Epithelial cell of esophagus (primary cell): Measurements from ENCODE around the gene TMEM63A.
A peak's percentile ranks its signal among the peaks of the same experiment; 100 is the strongest.

Source experiments
- DNase-seq: peaks from one replicate; pipeline ENCODE4 v3.0.0; 2010; ENCODE audit warnings: low read depth
- H3K4me3 ChIP-seq: 2 replicates; pipeline ENCODE4 v1.5.1; 2011; ENCODE audit warnings: mild to moderate bottlenecking, low read length, control low read depth
- CTCF ChIP-seq: IDR thresholded peaks from 2 replicates; pipeline ENCODE4 v1.5.1; 2011; ENCODE audit warnings: low read depth, mild to moderate bottlenecking, low read length, control low read depth, inconsistent platforms; ENCODE audit not compliant: insufficient read depth; ENCODE audit errors: missing control alignments

TMEM63A gene

DNA sequence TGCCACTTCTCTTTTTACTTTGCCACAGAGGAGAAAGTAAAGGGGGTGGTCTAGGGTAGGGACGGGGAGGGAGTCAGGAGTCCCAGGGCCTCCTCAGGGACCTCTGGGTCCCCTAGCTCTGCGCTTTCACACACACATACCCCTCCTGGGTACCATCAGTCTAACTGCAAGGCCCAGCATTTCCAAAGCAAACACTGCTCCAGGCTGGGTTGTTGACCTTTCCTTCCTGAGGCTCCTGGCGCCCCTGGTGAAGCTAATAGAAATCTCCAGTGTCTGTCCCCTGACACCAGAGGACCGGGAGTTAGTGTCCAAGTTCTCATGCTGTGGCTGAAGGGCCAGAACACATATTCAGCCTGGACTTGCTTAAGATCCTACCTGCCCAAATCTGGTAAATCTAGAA, 3.9 kb downstream of the TMEM63A start:
- no peak overlapping the region for H3K4me3 ChIP-seq
- no peak for DNase-seq
- no peak for TF ChIP-seq CTCF

- DNase-seq: no peak
- no peak overlapping the region for H3K4me3 ChIP-seq
- peak; percentile 45 for TF ChIP-seq CTCF
These were observed 4.6 kb downstream of the TMEM63A start for GRCh38 chr1:225877580-225877979.

GRCh38 chr1:225876900-225877510, 5.2 kb downstream of the TMEM63A start:
- no peak for DNase-seq
- no peak overlapping the region for H3K4me3 ChIP-seq
- TF ChIP-seq CTCF: no peak

GRCh38 chr1:225875044-225875815, 7.0 kb downstream of the TMEM63A start:
- no peak for TF ChIP-seq CTCF
- H3K4me3 ChIP-seq: no peak overlapping the region
- peak; percentile 87 for DNase-seq

GRCh38 chr1:225874431-225874830, 7.7 kb downstream of the TMEM63A start:
- TF ChIP-seq CTCF: no peak
- no peak for DNase-seq
- H3K4me3 ChIP-seq: no peak overlapping the region

GRCh38 chr1:225873281-225873850, 8.8 kb downstream of the TMEM63A start:
- no peak for TF ChIP-seq CTCF
- DNase-seq: no peak
- no peak overlapping the region for H3K4me3 ChIP-seq

GRCh38 chr1:225872075-225872430, 10.1 kb downstream of the TMEM63A start:
- H3K4me3 ChIP-seq: no peak overlapping the region
- no peak for TF ChIP-seq CTCF
- no peak for DNase-seq
